CD14-positive monocyte (primary cell): ENCODE results near the gene CENPV. TPM values are rescaled to one million over a fixed set of nuclear protein-coding genes. Genes with fewer than 3 reads are reported as not detected.
A peak's percentile ranks its signal among the peaks of the same experiment; 100 is the strongest.

ENCODE experiments used
- DNase-seq, 3 donors: peaks; one replicate each; pipeline ENCODE4 v3.0.0-alpha.2; 2011 to 2022
- H2AFZ ChIP-seq: 2 replicates; pipeline ENCODE4 v1.6.0; 2012; ENCODE audit warnings: mild to moderate bottlenecking, low read depth, low read length, inconsistent platforms; ENCODE audit not compliant: insufficient read depth, poor library complexity, severe bottlenecking
- H3K27ac ChIP-seq, 2 donors: 1 replicate in 1 of 2; 2 replicates in 1 of 2; pipeline ENCODE4 v1.5.1; 2012 to 2013; ENCODE audit warnings: low read length in 2 of 2, control low read depth in 1 of 2, inconsistent platforms in 1 of 2, low read depth in 1 of 2, mild to moderate bottlenecking in 1 of 2
- H3K27me3 ChIP-seq, 2 donors: one replicate each; pipeline versions ENCODE4 v1.6.0 to v1.6.1; 2011 to 2013; ENCODE audit warnings: low read length in 2 of 2; ENCODE audit not compliant: control insufficient read depth in 2 of 2, insufficient read depth in 2 of 2
- H3K36me3 ChIP-seq, 2 donors: replicated peaks in 1 of 2; 1 replicate in 1 of 2; 2 replicates in 1 of 2; pipeline versions ENCODE4 v1.5.1 to v1.6.1; 2012 to 2013; ENCODE audit warnings: low read length in 2 of 2, control low read depth in 1 of 2, inconsistent platforms in 1 of 2, mild to moderate bottlenecking in 1 of 2; ENCODE audit not compliant: insufficient read depth in 2 of 2, control insufficient read depth in 1 of 2
- H3K4me1 ChIP-seq, 2 donors: 1 replicate in 1 of 2; 2 replicates in 1 of 2; pipeline versions ENCODE4 v1.5.1 to v1.6.1; 2012 to 2013; ENCODE audit warnings: low read length in 2 of 2, control low read depth in 1 of 2, inconsistent platforms in 1 of 2, mild to moderate bottlenecking in 1 of 2, moderate library complexity in 1 of 2; ENCODE audit not compliant: insufficient read depth in 2 of 2, control insufficient read depth in 1 of 2
- H3K4me2 ChIP-seq: replicated peaks from 2 replicates; pipeline ENCODE3; 2012; ENCODE audit warnings: low read length, moderate library complexity, mild to moderate bottlenecking; ENCODE audit not compliant: poor library complexity, severe bottlenecking; ENCODE audit errors: extremely low read depth
- H3K4me3 ChIP-seq, 3 experiments: fragments of 200-600 bp in 1 of 3; sonication (generic) in 1 of 3; replicated peaks in 1 of 3; 1 replicate in 2 of 3; 2 replicates in 1 of 3; pipeline ENCODE4 v1.5.1; 2011 to 2013; ENCODE audit warnings: low read length in 3 of 3, mild to moderate bottlenecking in 3 of 3, control low read depth in 2 of 3, low read depth in 2 of 3, inconsistent platforms in 1 of 3, moderate library complexity in 1 of 3
- H3K79me2 ChIP-seq: 2 replicates; pipeline ENCODE4 v1.6.0; 2012; ENCODE audit warnings: mild to moderate bottlenecking, control low read depth, inconsistent platforms, low read length, moderate library complexity; ENCODE audit not compliant: insufficient read depth
- H3K9ac ChIP-seq: 2 replicates; pipeline ENCODE4 v1.6.0; 2017; ENCODE audit warnings: low read length, mild to moderate bottlenecking; ENCODE audit not compliant: insufficient read depth, poor library complexity, severe bottlenecking
- H3K9me3 ChIP-seq, 2 donors: replicated peaks in 1 of 2; 1 replicate in 1 of 2; 2 replicates in 1 of 2; pipeline versions ENCODE4 v1.5.1 to v1.6.1; 2012 to 2013; ENCODE audit warnings: low read length in 2 of 2, control low read depth in 1 of 2; ENCODE audit not compliant: control insufficient read depth in 1 of 2, insufficient read depth in 1 of 2
- H4K20me1 ChIP-seq: 2 replicates; pipeline ENCODE4 v1.6.0; 2012; ENCODE audit warnings: mild to moderate bottlenecking, low read length, control low read depth, moderate library complexity; ENCODE audit not compliant: insufficient read depth
- H3K27ac Mint-ChIP-seq, 7 donors: one replicate each; pipeline ENCODE4 v1.8.0; 2020; ENCODE audit warnings: mild to moderate bottlenecking in 7 of 7, mixed read lengths in 7 of 7, moderate library complexity in 6 of 7, inconsistent platforms in 2 of 7
- H3K27me3 Mint-ChIP-seq, 3 donors: one replicate each; pipeline ENCODE4 v1.8.0; 2021 to 2022; ENCODE audit warnings: low read depth in 3 of 3, mild to moderate bottlenecking in 3 of 3, mixed read lengths in 3 of 3, moderate library complexity in 3 of 3, inconsistent platforms in 1 of 3
- H3K36me3 Mint-ChIP-seq, 2 donors: one replicate each; pipeline ENCODE4 v1.8.0; 2020; ENCODE audit warnings: mixed read lengths in 2 of 2, inconsistent platforms in 1 of 2, mild to moderate bottlenecking in 1 of 2
- H3K4me1 Mint-ChIP-seq: one replicate; pipeline ENCODE4 v1.8.0; 2020; ENCODE audit warnings: mild to moderate bottlenecking, mixed read lengths
- H3K4me3 Mint-ChIP-seq, 2 donors: one replicate each; pipeline ENCODE4 v1.8.0; 2020; ENCODE audit warnings: mild to moderate bottlenecking in 2 of 2, mixed read lengths in 2 of 2, moderate library complexity in 1 of 2
- H3K9me3 Mint-ChIP-seq, 7 donors: one replicate each; pipeline ENCODE4 v1.8.0; 2020 to 2022; ENCODE audit warnings: mixed read lengths in 7 of 7, mild to moderate bottlenecking in 6 of 7, moderate library complexity in 6 of 7, inconsistent platforms in 2 of 7
- WGBS: methylation state at CpG from one replicate; pipeline ENCODE4 v1.1.5; 2013; ENCODE audit warnings: missing lambda C conversion rate; ENCODE audit not compliant: insufficient coverage; 5-methylcytosine and 5-hydroxymethylcytosine counted together
- intact Hi-C, 2 donors: fragments of 100-400 bp; cut with micrococcal nuclease; formaldehyde crosslinking; loops; one replicate each; pipeline versions ENCODE4 v1.15.0 to v1.15.1; 2023
- polyA plus RNA-seq, 3 donors: library from polyadenylated mRNA; depleted of rRNA in 1 of 3; unstranded in 2 of 3; stranded (reverse) in 1 of 3; fragments of 300-500 nt in 2 of 3; fragments of >200 nt in 1 of 3; fragmentation: Illumina TruSeq in 2 of 3; gene quantifications; 1 replicate in 2 of 3; 2 replicates in 1 of 3; pipeline ENCODE4 v1.2.3, GENCODE V29; 2012 to 2021
- TF ChIP-seq, protein P1 (sequence below): fragments of 200-600 bp; IDR thresholded peaks from one replicate; pipeline ENCODE4 v1.8.0; 2022; ENCODE audit warnings: antibody characterized with exemption, mild to moderate bottlenecking

The CENPV gene
- polyA plus RNA-seq, 3 donors, result 0.50 to 1.1 (median 0.80) TPM

DNA sequence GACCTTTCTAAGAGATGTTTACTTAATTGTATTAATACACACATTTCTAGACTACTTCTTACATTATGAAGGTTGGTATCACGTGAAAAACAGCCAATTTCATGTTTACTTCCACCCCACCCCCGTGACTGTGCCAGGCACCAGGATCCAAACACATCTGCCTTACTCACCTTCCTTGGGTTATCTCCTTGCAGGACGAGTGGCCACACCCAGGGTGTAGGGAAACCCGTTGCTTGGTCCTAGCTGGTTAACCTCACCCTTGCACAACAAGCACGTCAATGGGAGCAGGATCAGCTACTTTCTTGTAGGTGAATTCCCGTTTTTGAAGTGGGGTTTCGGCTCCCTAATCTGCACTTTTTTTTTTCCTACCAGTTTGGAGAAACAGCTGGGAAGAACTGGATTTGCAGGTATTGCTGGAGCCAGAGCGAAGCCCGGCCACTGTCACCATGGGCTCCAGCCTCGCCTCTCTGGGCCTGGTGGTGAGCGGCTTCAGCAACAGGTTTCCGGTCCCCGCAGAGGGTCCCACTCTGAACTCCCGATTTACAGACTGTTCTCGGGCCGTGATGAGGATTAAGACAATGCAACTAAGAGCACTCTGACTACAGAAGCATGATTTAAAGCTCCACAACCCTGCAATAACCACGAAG, 25.5 kb upstream of the CENPV start:
- intact Hi-C loops, result no loop called here
- Histone ChIP-seq H3K9me3 (no peaks in the 10 kb centered on the region), H3K79me2 (peaks cover 27% of the 10 kb centered on the region), H3K9ac (no peak overlapping the region), H2AFZ (peak overlapping the region; percentile 29), H3K36me3 (peaks cover 17 to 20% of the 10 kb centered on the region in 2 donors), H3K27me3 (no peaks in the 10 kb centered on the region), H3K4me2 (no peak overlapping the region), H3K27ac (no peak overlapping the region), H4K20me1 (peaks cover 23% of the 10 kb centered on the region), H3K4me3 (no peak overlapping the region), H3K4me1 (peaks cover 19 to 25% of the 10 kb centered on the region in 2 donors)
- Mint-ChIP-seq H3K27ac (no peak overlapping the region), H3K36me3 (peaks cover 21 to 22% of the 10 kb centered on the region in 2 donors), H3K27me3 (no peaks in the 10 kb centered on the region), H3K4me1 (peaks cover 27% of the 10 kb centered on the region), H3K9me3 (no peaks in the 10 kb centered on the region), H3K4me3 (peak overlapping the region in 1 of 2 donors; percentile 3)
- no peak for DNase-seq
- WGBS, result 89% methylated on average over 15 of the region's 17 CpGs
- TF ChIP-seq, protein P1, sequence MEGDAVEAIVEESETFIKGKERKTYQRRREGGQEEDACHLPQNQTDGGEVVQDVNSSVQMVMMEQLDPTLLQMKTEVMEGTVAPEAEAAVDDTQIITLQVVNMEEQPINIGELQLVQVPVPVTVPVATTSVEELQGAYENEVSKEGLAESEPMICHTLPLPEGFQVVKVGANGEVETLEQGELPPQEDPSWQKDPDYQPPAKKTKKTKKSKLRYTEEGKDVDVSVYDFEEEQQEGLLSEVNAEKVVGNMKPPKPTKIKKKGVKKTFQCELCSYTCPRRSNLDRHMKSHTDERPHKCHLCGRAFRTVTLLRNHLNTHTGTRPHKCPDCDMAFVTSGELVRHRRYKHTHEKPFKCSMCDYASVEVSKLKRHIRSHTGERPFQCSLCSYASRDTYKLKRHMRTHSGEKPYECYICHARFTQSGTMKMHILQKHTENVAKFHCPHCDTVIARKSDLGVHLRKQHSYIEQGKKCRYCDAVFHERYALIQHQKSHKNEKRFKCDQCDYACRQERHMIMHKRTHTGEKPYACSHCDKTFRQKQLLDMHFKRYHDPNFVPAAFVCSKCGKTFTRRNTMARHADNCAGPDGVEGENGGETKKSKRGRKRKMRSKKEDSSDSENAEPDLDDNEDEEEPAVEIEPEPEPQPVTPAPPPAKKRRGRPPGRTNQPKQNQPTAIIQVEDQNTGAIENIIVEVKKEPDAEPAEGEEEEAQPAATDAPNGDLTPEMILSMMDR, result no peak

DNA sequence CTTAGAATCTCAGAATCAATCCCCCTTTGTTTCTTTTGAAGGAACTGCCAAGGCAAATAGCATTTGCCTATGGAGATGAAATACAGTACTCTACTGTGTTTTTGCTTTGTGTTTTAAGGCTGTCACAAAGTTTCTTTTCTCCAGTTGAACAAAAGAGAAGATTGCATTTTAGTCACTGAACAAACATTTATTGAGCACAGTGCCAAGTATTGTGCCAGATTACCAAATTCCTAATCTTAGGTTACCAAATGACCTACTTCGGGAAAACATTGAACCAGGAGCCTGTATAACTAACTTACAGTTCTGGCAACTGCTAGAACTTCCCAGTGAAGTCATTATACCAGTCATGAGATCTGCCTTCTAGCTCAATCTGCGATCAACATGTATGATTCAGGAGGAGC, 24.7 kb upstream of the CENPV start:
- H2AFZ ChIP-seq, result peak overlapping the region; percentile 29
- H3K4me1 Mint-ChIP-seq, result peaks cover 20% of the 10 kb centered on the region
- TF ChIP-seq, protein P1, result no peak

More for the DNA sequence above, 24.7 kb upstream of the CENPV start:
- Histone ChIP-seq H3K9me3 (no peaks in the 10 kb centered on the region), H3K27me3 (no peaks in the 10 kb centered on the region), H3K27ac (no peak overlapping the region), H3K79me2 (peaks cover 22% of the 10 kb centered on the region), H3K36me3 (peaks cover 10 to 13% of the 10 kb centered on the region in 2 donors), H3K4me1 (peaks cover 17% of the 10 kb centered on the region in 2 donors), H3K4me3 (no peak overlapping the region), H3K4me2 (no peak overlapping the region), H3K9ac (no peak overlapping the region), H4K20me1 (peaks cover 15% of the 10 kb centered on the region)
- Mint-ChIP-seq H3K4me3 (no peak overlapping the region), H3K27me3 (no peaks in the 10 kb centered on the region), H3K36me3 (peaks cover 13 to 16% of the 10 kb centered on the region in 2 donors), H3K9me3 (peaks cover 0 to under 1% (median 0%) of the 10 kb centered on the region in 7 donors), H3K27ac (no peak overlapping the region)
- intact Hi-C loops, result no loop called here
- WGBS, result no CpG with 5 or more reads among the region's 2 CpGs
- DNase-seq, result no peak
